ENCODE measurements around the gene TMEM165.

- TF ChIP-seq CTCF (IDR thresholded peaks at IDR 0.05) = no peak
- TF ChIP-seq POLR2A (IDR thresholded peaks at IDR 0.05) = no peak
Measured at GRCh38 chr4:55351824-55352223, 43.9 kb upstream of the TMEM165 start.
